IMR-90 (cell line): ENCODE measurements around the gene MEGF11.

Experiments
- BHLHE40 ChIP-seq: fragments of 150-350 bp; IDR thresholded peaks from 2 replicates; pipeline ENCODE4 v1.6.1; 2016; ENCODE audit warnings: mild to moderate bottlenecking, low read depth, low read length
- CEBPB ChIP-seq: IDR thresholded peaks from 2 replicates; pipeline ENCODE4 v1.6.1; 2012; ENCODE audit warnings: low read depth, low read length, improper control_type of control experiment
- CTCF ChIP-seq: conservative IDR thresholded peaks from 2 replicates; pipeline ENCODE4 v1.5.1; 2012; ENCODE audit warnings: mild to moderate bottlenecking, low read depth, low read length, improper control_type of control experiment
- MAFK ChIP-seq: IDR thresholded peaks from 2 replicates; pipeline ENCODE4 v1.6.1; 2012; ENCODE audit warnings: low read depth, low read length, improper control_type of control experiment
- MAZ ChIP-seq: IDR thresholded peaks from 2 replicates; pipeline ENCODE4 v1.6.1; 2012; ENCODE audit warnings: low read depth, mild to moderate bottlenecking, low read length, improper control_type of control experiment, moderate library complexity, borderline replicate concordance
- MXI1 ChIP-seq: IDR thresholded peaks from 2 replicates; pipeline ENCODE4 v1.6.1; 2012; ENCODE audit warnings: low read depth, mild to moderate bottlenecking, low read length, moderate library complexity, borderline replicate concordance
- NFE2L2 ChIP-seq: fragments of 150-350 bp; IDR thresholded peaks from 2 replicates; pipeline ENCODE4 v1.6.1; 2016; ENCODE audit warnings: low read depth, mild to moderate bottlenecking, low read length
- POLR2A ChIP-seq: IDR thresholded peaks from 2 replicates; pipeline ENCODE4 v1.6.1; 2012; ENCODE audit warnings: mild to moderate bottlenecking, low read depth, low read length
- RAD21 ChIP-seq: IDR thresholded peaks from 2 replicates; pipeline ENCODE4 v1.6.1; 2012; ENCODE audit warnings: low read length, improper control_type of control experiment
- RFX5 ChIP-seq: IDR thresholded peaks from 2 replicates; pipeline ENCODE4 v1.8.0; 2012; ENCODE audit warnings: low read depth, mild to moderate bottlenecking, low read length, moderate library complexity
- SMC3 ChIP-seq: fragments of 150-350 bp; IDR thresholded peaks from 2 replicates; pipeline ENCODE4 v1.6.1; 2016; ENCODE audit warnings: low read depth, mild to moderate bottlenecking, antibody characterized with exemption, low read length, moderate library complexity
- USF2 ChIP-seq: fragments of 150-350 bp; IDR thresholded peaks from 2 replicates; pipeline ENCODE4 v1.6.1; 2017; ENCODE audit warnings: mild to moderate bottlenecking, antibody characterized with exemption, low read length, low read depth

- TF ChIP-seq CTCF (no peak), POLR2A (no peak), SMC3 (no peak), RAD21 (no peak), RFX5 (no peak), BHLHE40 (no peak), MXI1 (no peak), CEBPB (no peak), USF2 (no peak), MAFK (no peak), NFE2L2 (no peak), MAZ (no peak)
Measured at GRCh38 chr15:65956307-65956706, 297.2 kb downstream of the MEGF11 start.
